Progenitor cell of endocrine pancreas (in vitro differentiated cells): ENCODE measurements around the gene PRKN. TPM values are rescaled to one million over a fixed set of nuclear protein-coding genes. Genes with fewer than 3 reads are reported as not detected.

Experiments
- DNase-seq: peaks from one replicate; pipeline ENCODE4 v3.0.0; 2021; ENCODE audit warnings: low spot score; ENCODE audit not compliant: unreplicated experiment
- H3K27ac Mint-ChIP-seq: 2 replicates; pipeline ENCODE4 v1.8.0; 2021; ENCODE audit warnings: mild to moderate bottlenecking, moderate library complexity, mixed read lengths
- H3K27me3 Mint-ChIP-seq: 2 replicates; pipeline ENCODE4 v1.8.0; 2021; ENCODE audit warnings: mixed read lengths
- H3K36me3 Mint-ChIP-seq: 2 replicates; pipeline ENCODE4 v1.8.0; 2022; ENCODE audit warnings: mixed read lengths; ENCODE audit not compliant: insufficient read depth
- H3K4me1 Mint-ChIP-seq: 2 replicates; pipeline ENCODE4 v1.8.0; 2021; ENCODE audit warnings: low read depth, mixed read lengths
- H3K4me3 Mint-ChIP-seq: 2 replicates; pipeline ENCODE4 v1.8.0; 2021; ENCODE audit warnings: low read depth, mild to moderate bottlenecking, moderate library complexity, mixed read lengths
- H3K9me3 Mint-ChIP-seq: 2 replicates; pipeline ENCODE4 v1.8.0; 2021; ENCODE audit warnings: low read depth, mixed read lengths
- total RNA-seq: library from RNA; stranded (reverse); gene quantifications from 2 replicates; pipeline ENCODE4 v1.2.1, GENCODE V29; 2021
- TF ChIP-seq, protein P1 (sequence below): fragments of 200-600 bp; sonication (generic); IDR thresholded peaks from one replicate; pipeline ENCODE4 v1.5.0; 2021; ENCODE audit warnings: antibody characterized with exemption, mild to moderate bottlenecking; ENCODE audit not compliant: unreplicated experiment

Gene PRKN
- total RNA-seq, 1 donor from 2014 or later, result 4.6 TPM

DNA sequence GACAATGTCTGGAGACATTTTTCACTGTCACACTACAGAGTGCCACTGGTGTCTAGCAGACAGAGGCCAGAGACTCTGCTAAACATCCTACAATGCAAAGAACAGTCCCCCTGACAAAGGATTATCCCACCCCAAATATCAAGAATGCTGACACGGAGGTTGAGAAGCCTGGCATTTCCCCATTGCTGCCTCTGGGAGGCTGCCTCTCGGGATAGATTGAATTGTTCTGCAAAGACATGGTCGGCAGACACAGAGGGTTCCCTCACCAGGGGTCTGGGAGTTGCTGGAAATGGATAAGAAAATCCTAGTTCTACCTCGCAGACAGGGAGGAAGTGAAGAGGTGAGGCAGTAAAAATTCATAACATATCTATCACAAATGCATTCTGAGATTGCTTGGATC lies 1287.3 kb downstream of the PRKN start:
- Mint-ChIP-seq H3K9me3 (no peaks in the 10 kb centered on the region), H3K4me3 (no peak overlapping the region), H3K36me3 (no peaks in the 10 kb centered on the region), H3K27ac (no peak overlapping the region), H3K4me1 (peaks cover 5% of the 10 kb centered on the region), H3K27me3 (peaks cover 27% of the 10 kb centered on the region)
- DNase-seq, result no peak
- TF ChIP-seq, protein P1, sequence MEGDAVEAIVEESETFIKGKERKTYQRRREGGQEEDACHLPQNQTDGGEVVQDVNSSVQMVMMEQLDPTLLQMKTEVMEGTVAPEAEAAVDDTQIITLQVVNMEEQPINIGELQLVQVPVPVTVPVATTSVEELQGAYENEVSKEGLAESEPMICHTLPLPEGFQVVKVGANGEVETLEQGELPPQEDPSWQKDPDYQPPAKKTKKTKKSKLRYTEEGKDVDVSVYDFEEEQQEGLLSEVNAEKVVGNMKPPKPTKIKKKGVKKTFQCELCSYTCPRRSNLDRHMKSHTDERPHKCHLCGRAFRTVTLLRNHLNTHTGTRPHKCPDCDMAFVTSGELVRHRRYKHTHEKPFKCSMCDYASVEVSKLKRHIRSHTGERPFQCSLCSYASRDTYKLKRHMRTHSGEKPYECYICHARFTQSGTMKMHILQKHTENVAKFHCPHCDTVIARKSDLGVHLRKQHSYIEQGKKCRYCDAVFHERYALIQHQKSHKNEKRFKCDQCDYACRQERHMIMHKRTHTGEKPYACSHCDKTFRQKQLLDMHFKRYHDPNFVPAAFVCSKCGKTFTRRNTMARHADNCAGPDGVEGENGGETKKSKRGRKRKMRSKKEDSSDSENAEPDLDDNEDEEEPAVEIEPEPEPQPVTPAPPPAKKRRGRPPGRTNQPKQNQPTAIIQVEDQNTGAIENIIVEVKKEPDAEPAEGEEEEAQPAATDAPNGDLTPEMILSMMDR, result no peak

DNA sequence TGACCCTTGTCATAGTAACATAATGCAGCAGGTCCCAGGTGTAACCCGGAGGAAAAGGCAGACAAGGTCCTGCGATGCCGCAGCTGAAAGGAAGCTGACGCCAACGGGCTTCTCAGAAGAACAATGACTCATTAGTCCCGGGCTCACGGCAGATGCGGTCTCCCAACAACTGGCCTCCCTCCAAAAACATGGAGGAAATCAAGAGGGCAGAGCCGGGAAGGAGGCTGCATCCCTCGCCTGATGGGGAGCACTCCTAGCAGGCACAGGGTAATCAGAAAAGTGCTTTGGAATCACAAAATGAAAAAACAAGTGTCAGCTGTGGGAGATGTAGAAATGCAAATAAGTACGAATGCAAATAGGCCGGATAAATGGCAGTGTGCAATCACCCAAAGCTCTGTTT lies 1288.5 kb downstream of the PRKN start:
- DNase-seq, result no peak
- H3K4me3 Mint-ChIP-seq, result no peak overlapping the region
- H3K27me3 Mint-ChIP-seq, result peaks cover 16% of the 10 kb centered on the region
- TF ChIP-seq, protein P1, result no peak
- peaks cover 14% of the 10 kb centered on the region for H3K4me1 Mint-ChIP-seq
- no peak overlapping the region for H3K27ac Mint-ChIP-seq
- no peaks in the 10 kb centered on the region for H3K36me3 Mint-ChIP-seq
- no peaks in the 10 kb centered on the region for H3K9me3 Mint-ChIP-seq

DNA sequence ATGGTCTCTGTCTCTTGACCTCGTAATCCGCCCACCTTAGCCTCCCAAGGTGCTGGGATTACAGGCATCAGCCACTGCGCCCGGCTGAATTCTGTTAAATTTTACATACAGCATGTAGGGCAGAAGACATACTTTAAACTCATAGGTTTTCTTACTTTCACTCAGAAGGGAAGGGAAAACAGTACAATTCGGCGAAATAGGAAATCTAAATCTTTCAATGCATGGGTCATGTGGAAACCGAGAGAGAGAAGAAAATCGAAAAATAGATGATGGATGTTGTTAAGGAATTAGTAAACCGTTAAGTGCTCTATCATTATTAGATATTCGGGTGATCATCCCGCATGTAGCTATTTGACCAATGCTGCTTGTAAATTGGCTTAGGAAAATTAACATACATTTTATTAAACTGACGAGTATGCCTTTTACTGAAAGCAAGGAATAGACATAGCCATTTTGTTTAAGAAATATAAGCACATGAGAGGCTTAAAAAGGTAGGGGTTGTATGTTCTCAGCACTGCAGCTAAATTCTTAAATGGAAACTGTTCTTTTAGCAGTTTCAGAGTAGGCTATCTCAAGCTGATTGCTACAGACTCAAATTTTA lies 1289.0 kb downstream of the PRKN start:
- H3K36me3 Mint-ChIP-seq, result no peaks in the 10 kb centered on the region
- no peaks in the 10 kb centered on the region for H3K9me3 Mint-ChIP-seq
- H3K27ac Mint-ChIP-seq, result no peak overlapping the region
- H3K4me1 Mint-ChIP-seq, result peaks cover 15% of the 10 kb centered on the region
- no peak for DNase-seq
- no peak overlapping the region for H3K4me3 Mint-ChIP-seq
- TF ChIP-seq, protein P1, result no peak
- H3K27me3 Mint-ChIP-seq, result peaks cover 16% of the 10 kb centered on the region

DNA sequence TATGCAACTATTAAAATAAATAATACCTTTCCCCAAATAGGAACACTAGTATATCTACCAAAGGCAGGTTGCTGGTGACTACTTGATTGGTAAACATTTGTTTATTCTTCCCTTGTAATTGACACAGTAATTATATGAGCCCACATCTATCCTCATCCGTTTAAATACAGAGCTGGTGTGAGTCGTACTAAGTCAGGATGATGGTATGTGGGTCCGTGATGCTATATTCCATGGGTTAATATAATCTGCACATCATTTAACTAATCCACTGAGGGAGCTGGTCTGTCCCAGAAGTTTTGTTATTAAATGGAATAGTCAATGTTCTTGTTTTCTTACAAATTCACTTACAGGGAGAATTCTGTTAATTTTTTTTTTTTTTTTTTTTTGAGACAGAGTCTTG lies 1289.7 kb downstream of the PRKN start:
- Mint-ChIP-seq H3K36me3 (no peaks in the 10 kb centered on the region), H3K27me3 (peaks cover 16% of the 10 kb centered on the region), H3K27ac (no peak overlapping the region), H3K4me3 (no peak overlapping the region), H3K9me3 (no peaks in the 10 kb centered on the region), H3K4me1 (peaks cover 15% of the 10 kb centered on the region)
- no peak for DNase-seq
- TF ChIP-seq, protein P1, result no peak

DNA sequence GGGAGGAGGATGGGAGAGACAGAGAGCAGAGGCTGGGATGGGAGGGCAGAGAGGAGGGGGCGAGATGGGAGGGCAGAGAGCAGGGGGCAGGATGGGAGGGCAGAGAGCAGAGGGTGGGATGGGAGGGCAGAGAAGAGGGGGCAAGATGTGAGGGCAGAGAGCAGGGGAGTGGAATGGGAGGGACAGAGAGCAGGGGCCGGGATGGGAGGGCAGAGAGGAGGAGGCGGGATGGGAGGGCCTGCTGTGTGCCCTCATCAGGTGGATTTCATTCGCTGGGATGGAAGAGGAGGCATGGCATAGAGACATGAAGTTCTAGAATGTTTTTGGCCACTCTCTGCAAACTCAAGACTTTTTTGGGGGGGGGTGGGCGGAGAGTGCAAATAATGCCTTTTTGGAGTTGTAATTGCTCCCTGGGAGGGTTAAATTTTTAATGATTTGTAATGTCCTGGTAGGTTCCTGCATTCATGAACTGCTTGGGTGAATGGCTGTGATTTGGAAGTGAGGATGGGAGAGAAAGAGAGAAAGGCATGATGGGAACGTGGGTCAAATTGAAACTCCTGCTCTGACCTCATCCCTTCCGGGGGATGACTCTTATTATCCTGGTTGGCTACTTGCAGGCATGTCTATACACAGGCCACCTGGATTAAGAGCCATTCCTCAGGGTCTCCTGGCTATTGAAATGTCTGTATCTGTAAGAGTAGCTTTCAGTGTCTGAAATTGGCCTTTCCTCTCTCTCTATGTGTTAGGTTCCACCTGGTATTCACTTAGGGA lies 1291.3 kb downstream of the PRKN start:
- TF ChIP-seq, protein P1, result no peak
- peaks cover 9% of the 10 kb centered on the region for H3K27me3 Mint-ChIP-seq
- no peaks in the 10 kb centered on the region for H3K36me3 Mint-ChIP-seq
- no peak overlapping the region for H3K27ac Mint-ChIP-seq
- H3K4me1 Mint-ChIP-seq, result peaks cover 15% of the 10 kb centered on the region
- H3K9me3 Mint-ChIP-seq, result no peaks in the 10 kb centered on the region
- no peak overlapping the region for H3K4me3 Mint-ChIP-seq
- DNase-seq, result no peak
